ENCODE measurements around the gene RNASEH2B. TPM values are rescaled to one million over a fixed set of nuclear protein-coding genes. Genes with fewer than 3 reads are reported as not detected.

RNASEH2B gene
- total RNA-seq, 1 donor from 2014 or later, result 23.6 TPM

DNA sequence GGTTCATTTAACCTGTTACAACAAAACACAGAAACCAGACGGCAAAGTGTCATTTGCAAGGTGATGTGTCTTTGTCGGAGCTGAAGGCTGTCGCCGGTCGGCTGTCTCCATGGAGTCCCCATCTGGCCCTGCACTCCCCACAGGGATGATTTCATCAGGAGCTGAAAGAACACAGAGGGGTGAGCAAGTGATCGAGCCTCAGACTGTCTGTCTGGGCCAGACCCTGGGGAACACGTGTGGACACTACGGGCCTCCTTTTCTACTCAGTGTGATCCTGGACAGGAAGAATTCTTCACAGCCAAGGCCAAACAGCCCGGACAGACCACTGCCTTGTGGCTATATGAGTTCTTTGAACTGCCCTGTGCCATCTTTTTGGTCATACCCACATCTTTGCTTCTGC is 85.1 kb downstream of the RNASEH2B start:
- no peaks in the 10 kb centered on the region for H3K36me3 ChIP-seq (ENCODE audit: insufficient read depth, low read length)
- no peak for FAIRE-seq
- H3K36me3 Mint-ChIP-seq (ENCODE audit: low read depth, unreplicated experiment), result no peaks in the 10 kb centered on the region
- H3K4me3 ChIP-seq (ENCODE audit: insufficient read depth, low read depth, low read length), result no peak overlapping the region
- H3K4me1 ChIP-seq (ENCODE audit: insufficient read depth, low read length), result peaks cover 3% of the 10 kb centered on the region
- no peaks in the 10 kb centered on the region for H3K9me3 ChIP-seq (ENCODE audit: insufficient read depth, low read depth, low read length)
- H3K4me1 Mint-ChIP-seq (ENCODE audit: low read depth, unreplicated experiment), result peaks cover 1% of the 10 kb centered on the region
- no peaks in the 10 kb centered on the region for H3K79me2 ChIP-seq (ENCODE audit: insufficient read depth, low read length)
- H3K4me2 ChIP-seq (ENCODE audit: low read length), result no peak overlapping the region
- H3K27me3 ChIP-seq (ENCODE audit: insufficient read depth, low read length), result peaks cover 3% of the 10 kb centered on the region
- no peak overlapping the region for H2AFZ ChIP-seq (ENCODE audit: low read depth, low read length)
- DNase-seq (ENCODE audit: low read depth), result no peak
- H3K9ac ChIP-seq (ENCODE audit: low read length), result no peak overlapping the region
- H3K27ac Mint-ChIP-seq (ENCODE audit: unreplicated experiment), result peak overlapping the region; percentile 29
- peaks cover 2% of the 10 kb centered on the region for H3K9me3 Mint-ChIP-seq (ENCODE audit: unreplicated experiment)
- H3K4me3 Mint-ChIP-seq (ENCODE audit: unreplicated experiment), result no peak overlapping the region
- H3K27me3 Mint-ChIP-seq (ENCODE audit: low read depth, unreplicated experiment), result peaks cover 23% of the 10 kb centered on the region
- TF ChIP-seq EZH2 (IDR thresholded peaks at IDR 0.05; ENCODE audit: insufficient read depth, low read length), result no peak
- no peak for TF ChIP-seq CTCF (IDR thresholded peaks at IDR 0.05; ENCODE audit: insufficient read depth, low read depth, low read length)
- no peak overlapping the region for H3K27ac ChIP-seq (ENCODE audit: low read depth, low read length)
- no peaks in the 10 kb centered on the region for H4K20me1 ChIP-seq (ENCODE audit: insufficient read depth, low read length)

GRCh38 chr13:50995854-50996253 is 86.3 kb downstream of the RNASEH2B start:
- TF ChIP-seq EZH2 (IDR thresholded peaks at IDR 0.05; ENCODE audit: insufficient read depth, low read length), result no peak
- TF ChIP-seq CTCF (IDR thresholded peaks at IDR 0.05; ENCODE audit: insufficient read depth, low read depth, low read length), result no peak

DNA sequence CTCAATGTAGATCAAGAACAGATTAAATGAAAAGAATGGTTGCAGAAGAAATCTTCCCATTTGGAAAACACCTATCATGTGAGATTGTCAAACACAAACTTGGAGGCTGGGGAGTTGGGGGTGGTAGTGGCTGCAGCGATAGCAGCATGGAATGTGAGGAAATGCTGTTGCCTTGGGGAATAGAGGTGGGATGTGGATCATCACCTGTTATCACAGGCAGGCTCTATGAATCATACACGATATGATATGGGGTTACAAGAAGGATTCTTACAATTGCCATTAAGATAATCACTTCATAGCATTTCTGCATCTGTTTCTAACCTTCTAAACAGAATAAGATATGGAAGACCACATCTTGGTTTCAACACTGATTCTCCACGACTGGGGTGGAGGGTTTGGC is 88.7 kb downstream of the RNASEH2B start:
- no peaks in the 10 kb centered on the region for H4K20me1 ChIP-seq (ENCODE audit: insufficient read depth, low read length)
- Mint-ChIP-seq H3K9me3 (ENCODE audit: unreplicated experiment) (peaks cover 8% of the 10 kb centered on the region), H3K4me1 (ENCODE audit: low read depth, unreplicated experiment) (no peaks in the 10 kb centered on the region), H3K27ac (ENCODE audit: unreplicated experiment) (no peak overlapping the region), H3K4me3 (ENCODE audit: unreplicated experiment) (no peak overlapping the region), H3K27me3 (ENCODE audit: low read depth, unreplicated experiment) (peaks cover 27% of the 10 kb centered on the region), H3K36me3 (ENCODE audit: low read depth, unreplicated experiment) (no peaks in the 10 kb centered on the region)
- no peaks in the 10 kb centered on the region for H3K36me3 ChIP-seq (ENCODE audit: insufficient read depth, low read length)
- H3K9me3 ChIP-seq (ENCODE audit: insufficient read depth, low read depth, low read length), result no peaks in the 10 kb centered on the region
- H3K79me2 ChIP-seq (ENCODE audit: insufficient read depth, low read length), result no peaks in the 10 kb centered on the region
- peaks cover 2% of the 10 kb centered on the region for H3K4me1 ChIP-seq (ENCODE audit: insufficient read depth, low read length)
- DNase-seq (ENCODE audit: low read depth) (no peak), FAIRE-seq (no peak)
- H3K27me3 ChIP-seq (ENCODE audit: insufficient read depth, low read length), result peaks cover 3% of the 10 kb centered on the region
- no peak overlapping the region for H3K4me2 ChIP-seq (ENCODE audit: low read length)
- H3K9ac ChIP-seq (ENCODE audit: low read length), result no peak overlapping the region
- no peak overlapping the region for H2AFZ ChIP-seq (ENCODE audit: low read depth, low read length)
- TF ChIP-seq CTCF (IDR thresholded peaks at IDR 0.05; ENCODE audit: insufficient read depth, low read depth, low read length), result no peak
- H3K4me3 ChIP-seq (ENCODE audit: insufficient read depth, low read depth, low read length), result no peak overlapping the region
- no peak overlapping the region for H3K27ac ChIP-seq (ENCODE audit: low read depth, low read length)

More at GRCh38 chr13:50995854-50996253, 86.3 kb downstream of the RNASEH2B start:
- Histone ChIP-seq H3K36me3 (ENCODE audit: insufficient read depth, low read length) (no peaks in the 10 kb centered on the region), H4K20me1 (ENCODE audit: insufficient read depth, low read length) (no peaks in the 10 kb centered on the region), H3K9me3 (ENCODE audit: insufficient read depth, low read depth, low read length) (no peaks in the 10 kb centered on the region), H3K9ac (ENCODE audit: low read length) (no peak overlapping the region), H3K4me3 (ENCODE audit: insufficient read depth, low read depth, low read length) (no peak overlapping the region), H3K4me1 (ENCODE audit: insufficient read depth, low read length) (peaks cover 1% of the 10 kb centered on the region), H2AFZ (ENCODE audit: low read depth, low read length) (no peak overlapping the region), H3K4me2 (ENCODE audit: low read length) (no peak overlapping the region), H3K79me2 (ENCODE audit: insufficient read depth, low read length) (no peaks in the 10 kb centered on the region), H3K27ac (ENCODE audit: low read depth, low read length) (no peak overlapping the region), H3K27me3 (ENCODE audit: insufficient read depth, low read length) (peaks cover 3% of the 10 kb centered on the region)
- no peak overlapping the region for H3K27ac Mint-ChIP-seq (ENCODE audit: unreplicated experiment)
- H3K4me1 Mint-ChIP-seq (ENCODE audit: low read depth, unreplicated experiment), result peaks cover 1% of the 10 kb centered on the region
- H3K4me3 Mint-ChIP-seq (ENCODE audit: unreplicated experiment), result no peak overlapping the region
- peaks cover 20% of the 10 kb centered on the region for H3K27me3 Mint-ChIP-seq (ENCODE audit: low read depth, unreplicated experiment)
- H3K9me3 Mint-ChIP-seq (ENCODE audit: unreplicated experiment), result peaks cover 2% of the 10 kb centered on the region
- no peaks in the 10 kb centered on the region for H3K36me3 Mint-ChIP-seq (ENCODE audit: low read depth, unreplicated experiment)
- no peak for FAIRE-seq
- no peak for DNase-seq (ENCODE audit: low read depth)
